ENCODE results near the gene ARHGAP22.

GRCh38 chr10:48601789-48602188 lies 3.1 kb downstream of the ARHGAP22 start:
- no peak for TF ChIP-seq CTCF (IDR thresholded peaks at IDR 0.05; ENCODE audit: low read depth, low read length, missing input control)
- TF ChIP-seq JUND (IDR thresholded peaks at IDR 0.05), result no peak
- TF ChIP-seq MAX (IDR thresholded peaks at IDR 0.05), result no peak
